ENCODE data around the gene GP1BB. TPM values are rescaled to one million over a fixed set of nuclear protein-coding genes. Genes with fewer than 3 reads are reported as not detected.

Gene GP1BB
- total and polyA plus RNA-seq, 2 of the 13 experiments (the other 11 are each of a cell fraction or from before 2014, with no cell fraction given): not detected

GRCh38 chr22:19764636-19765476 is 41.5 kb downstream of the GP1BB start:
- Histone ChIP-seq H2AFZ (ENCODE audit: low read length) (no peak overlapping the region), H3K9me3 (ENCODE audit: low read length) (no peaks in the 10 kb centered on the region), H3K27ac (ENCODE audit: extremely low read length, insufficient read depth, low read length) (no peak overlapping the region), H3K4me3 (replicated peaks in 1 of 3; ENCODE audit: insufficient read depth in 1 of 3, low read depth in 2 of 3, low read length in 3 of 3) (no peak overlapping the region), H3K4me2 (ENCODE audit: low read depth, low read length) (no peak overlapping the region), H3K79me2 (ENCODE audit: insufficient read depth, low read length) (no peaks in the 10 kb centered on the region), H4K20me1 (ENCODE audit: insufficient read depth, low read length) (no peaks in the 10 kb centered on the region), H3K4me1 (ENCODE audit: insufficient read depth, low read length) (peaks cover 34% of the 10 kb centered on the region), H3K9ac (ENCODE audit: insufficient read depth, low read depth, low read length) (no peak overlapping the region), H3K27me3 (ENCODE audit: control insufficient read depth in 1 of 2, insufficient read depth in 2 of 2, low read length in 2 of 2) (peaks cover 26 to 85% of the 10 kb centered on the region in 2 experiments), H3K36me3 (replicated peaks in 1 of 2; ENCODE audit: control insufficient read depth in 1 of 2, insufficient read depth in 2 of 2, low read length in 2 of 2) (no peaks in the 10 kb centered on the region)
- intact Hi-C loops (cut with micrococcal nuclease; ENCODE audit: unreplicated experiment) (no loop called here), in situ Hi-C loops (cut with HindIII; ENCODE audit: extremely low pct_ligation_motif_present, low pct_unique_long_range_greater_than_20kb) (no loop called here)
- ATAC-seq: no peak
- FAIRE-seq: no peak
- CTCF ChIA-PET (ENCODE audit: low intra/inter-chr PET ratio, low total read pairs): no interaction called here
- POLR2A ChIA-PET: no interaction called here
- DNase-seq (ENCODE audit: low spot score): no peak
- BruUV-seq (replicated peaks): no TSS peak
- WGBS (ENCODE audit: low lambda C conversion rate): 68% methylated on average over 22 of the region's 25 CpGs
- TF ChIP-seq MATR3 (CRISPR knock-in tag; IDR thresholded peaks at IDR 0.05) (no peak), ZSCAN30 (CRISPR knock-in tag; IDR thresholded peaks at IDR 0.05) (no peak), NFKB2 (CRISPR knock-in tag; IDR thresholded peaks at IDR 0.05; ENCODE audit: borderline replicate concordance) (no peak), TOPORS (CRISPR knock-in tag; IDR thresholded peaks at IDR 0.05) (no peak), ZNF17 (CRISPR knock-in tag; IDR thresholded peaks at IDR 0.05) (no peak), ZNF333 (CRISPR knock-in tag; IDR thresholded peaks at IDR 0.05; ENCODE audit: borderline replicate concordance) (no peak), SMAD1 (CRISPR knock-in tag; IDR thresholded peaks at IDR 0.05; ENCODE audit: borderline replicate concordance, low read depth) (no peak), TEAD3 (CRISPR knock-in tag; optimal IDR thresholded peaks at IDR 0.05; ENCODE audit: borderline replicate concordance) (no peak), BCLAF1 (IDR thresholded peaks at IDR 0.05) (no peak), PRDM4 (CRISPR knock-in tag; IDR thresholded peaks at IDR 0.05; ENCODE audit: borderline replicate concordance) (no peak), HOXD1 (CRISPR knock-in tag; IDR thresholded peaks at IDR 0.05) (no peak), ZNF260 (CRISPR knock-in tag; IDR thresholded peaks at IDR 0.05; ENCODE audit: borderline replicate concordance, low read depth) (no peak), NFRKB (IDR thresholded peaks at IDR 0.05) (no peak), ZFP90 (CRISPR knock-in tag; IDR thresholded peaks at IDR 0.05; ENCODE audit: borderline replicate concordance) (no peak)

Measured in HepG2 (cell line).